Liver (tissue), 3 donors: ENCODE data around the gene KRT77.

Experiments
- CTCF ChIP-seq: fragments of 150-350 bp; IDR thresholded peaks from 2 replicates; pipeline ENCODE4 v1.5.1; 2017; ENCODE audit warnings: improper control_type of control experiment, low read depth, low read length; ENCODE audit not compliant: missing input control
- SP1 ChIP-seq: IDR thresholded peaks from 2 replicates; pipeline ENCODE4 v1.6.1; 2018; ENCODE audit warnings: antibody characterized with exemption, mild to moderate bottlenecking
- donor health status: healthy.
- donor health status: healthy.

DNA sequence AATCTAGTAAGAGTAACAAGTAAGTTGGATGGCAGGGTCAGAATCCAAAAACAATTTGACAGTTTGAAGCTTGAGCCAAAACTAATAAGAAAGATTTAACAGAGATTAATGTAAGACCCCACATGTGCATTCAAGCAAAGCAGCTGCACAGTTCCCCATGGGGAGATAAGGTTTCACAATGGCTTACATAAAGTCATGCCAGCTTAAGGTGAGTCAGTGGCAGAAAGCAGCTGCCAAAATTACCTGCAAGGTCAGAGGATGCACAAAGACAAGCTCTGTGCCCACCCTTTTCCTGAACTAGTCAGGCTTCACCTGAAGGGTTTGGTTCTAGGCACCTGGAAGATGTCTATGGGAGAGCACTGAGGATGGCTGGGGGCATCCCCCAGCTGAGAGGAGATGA is 36.6 kb upstream of the KRT77 start:
- TF ChIP-seq CTCF (no peak), SP1 (no peak)
